MG63 (cell line): ENCODE measurements around the gene TMEM18. TPM values are rescaled to one million over a fixed set of nuclear protein-coding genes. Genes with fewer than 3 reads are reported as not detected.

ENCODE experiments used
- DNase-seq: peaks from one replicate; pipeline ENCODE4 v3.0.0-alpha.2; 2020
- H3K27me3 ChIP-seq: fragments of 250-450 bp; sonication (Bioruptor Pico); 2 replicates; pipeline ENCODE4 v1.5.1; 2020; ENCODE audit warnings: mild to moderate bottlenecking, moderate library complexity
- H3K36me3 ChIP-seq: fragments of 250-450 bp; sonication (Bioruptor Pico); 2 replicates; pipeline ENCODE4 v1.5.1; 2020; ENCODE audit warnings: mild to moderate bottlenecking, moderate library complexity
- H3K4me3 ChIP-seq: fragments of 250-450 bp; sonication (Bioruptor Pico); 2 replicates; pipeline ENCODE4 v1.5.1; 2020; ENCODE audit warnings: mild to moderate bottlenecking, moderate library complexity
- H3K9me3 ChIP-seq: fragments of 250-450 bp; sonication (Bioruptor Pico); 2 replicates; pipeline ENCODE4 v1.5.1; 2020; ENCODE audit warnings: mild to moderate bottlenecking, moderate library complexity
- total RNA-seq: library from RNA; depleted of rRNA; stranded (reverse); fragments of >200 nt; shearing (Covaris generic); gene quantifications from 2 replicates; pipeline ENCODE4 v1.2.3, GENCODE V29; 2014; ENCODE audit warnings: low replicate concordance

Gene TMEM18
- total RNA-seq, 1 experiment from 2014 or later: 19.0 TPM

DNA sequence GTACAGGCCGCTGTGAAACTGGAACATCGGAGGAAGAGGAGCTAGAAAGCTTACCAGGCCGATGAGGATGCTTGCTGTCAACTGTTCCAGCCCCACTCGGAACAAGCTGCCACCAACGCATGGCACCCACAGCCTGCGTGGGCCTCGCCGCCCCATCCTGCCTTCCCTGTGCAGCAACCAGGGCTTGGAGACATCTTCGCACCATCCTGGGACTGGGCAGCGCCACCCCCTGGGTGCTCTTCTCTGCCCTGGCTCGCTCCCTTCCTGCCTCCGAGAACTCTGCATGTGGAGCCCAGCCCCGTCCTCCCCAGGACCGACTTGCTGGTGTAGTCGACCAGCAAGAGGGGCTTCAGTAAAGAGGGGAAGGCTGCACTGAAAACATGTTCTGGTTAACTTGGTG, 10.8 kb downstream of the TMEM18 start:
- H3K4me3 ChIP-seq: no peak overlapping the region
- peaks cover 43% of the 10 kb centered on the region for H3K36me3 ChIP-seq
- no peaks in the 10 kb centered on the region for H3K27me3 ChIP-seq
- no peak for DNase-seq
- H3K9me3 ChIP-seq: no peaks in the 10 kb centered on the region

DNA sequence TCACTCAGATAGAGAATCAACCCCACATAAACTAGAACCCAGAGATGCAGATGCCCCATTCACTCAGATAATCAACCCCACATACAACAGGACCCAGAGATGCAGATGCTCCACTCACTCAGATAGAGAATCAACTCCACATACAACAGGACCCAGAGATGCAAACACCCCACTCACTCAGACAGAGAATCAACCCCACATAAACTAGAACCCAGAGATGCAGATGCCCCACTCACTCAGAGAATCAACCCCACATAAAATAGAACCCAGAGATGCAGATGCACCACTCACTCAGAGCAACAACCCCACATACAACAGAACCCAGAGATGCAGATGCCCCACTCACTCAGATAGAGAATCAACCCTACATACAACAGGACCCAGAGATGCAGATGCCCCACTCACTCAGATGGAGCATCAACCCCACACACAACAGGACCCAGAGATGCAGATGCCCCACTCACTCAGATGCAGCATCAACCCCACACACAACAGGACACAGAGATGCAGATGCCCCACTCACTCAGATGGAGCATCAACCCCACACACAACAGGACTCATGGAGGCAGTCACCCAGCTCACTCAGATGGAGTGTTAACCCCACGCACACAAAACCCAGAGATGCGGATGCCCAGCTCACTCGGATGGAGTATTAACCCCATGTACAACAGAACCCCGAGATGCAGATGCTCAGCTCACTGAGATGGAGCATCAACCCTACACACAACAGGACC, 11.7 kb downstream of the TMEM18 start:
- Histone ChIP-seq H3K4me3 (no peak overlapping the region), H3K9me3 (no peaks in the 10 kb centered on the region), H3K27me3 (no peaks in the 10 kb centered on the region), H3K36me3 (peaks cover 43% of the 10 kb centered on the region)
- DNase-seq: no peak

DNA sequence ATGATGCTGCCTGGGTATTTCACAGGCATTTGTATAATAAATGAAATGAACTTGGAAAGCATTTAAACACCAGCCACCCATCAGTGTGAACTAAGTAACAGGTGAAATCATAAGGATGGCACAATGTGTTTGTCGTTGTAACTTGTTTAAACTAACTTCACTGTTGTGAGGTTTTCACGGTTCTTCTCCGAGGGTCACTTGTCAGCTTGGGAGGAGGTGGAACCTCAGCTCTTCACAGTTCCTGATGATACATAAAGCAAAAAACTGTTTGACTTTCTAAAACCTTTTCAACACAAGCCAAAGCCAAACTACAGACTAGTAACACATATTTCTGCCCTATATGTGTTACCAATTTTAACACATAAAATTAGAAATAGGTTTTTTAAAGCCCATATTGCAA, 13.1 kb downstream of the TMEM18 start:
- Histone ChIP-seq H3K36me3 (peaks cover 39% of the 10 kb centered on the region), H3K9me3 (no peaks in the 10 kb centered on the region), H3K27me3 (no peaks in the 10 kb centered on the region), H3K4me3 (no peak overlapping the region)
- no peak for DNase-seq

DNA sequence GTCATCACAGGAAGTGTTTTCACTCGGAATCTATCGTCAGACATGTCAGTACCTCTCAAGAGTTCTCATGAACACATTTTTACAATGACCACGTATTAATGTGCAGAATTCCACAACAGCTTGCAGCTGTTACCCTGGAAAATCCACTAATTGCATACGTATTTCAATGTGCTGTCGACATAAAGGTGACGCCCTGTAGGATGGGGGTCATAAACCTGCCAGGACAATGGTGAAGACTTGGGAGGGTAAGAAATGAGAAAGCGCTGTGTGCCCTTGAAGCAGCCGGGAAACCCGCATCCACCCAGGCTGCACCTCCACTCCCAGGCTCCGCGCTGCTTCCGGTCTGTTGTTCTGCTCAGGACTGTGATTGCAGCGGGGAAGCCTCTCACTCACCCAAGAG, 14.0 kb downstream of the TMEM18 start:
- peaks cover 30% of the 10 kb centered on the region for H3K36me3 ChIP-seq
- H3K4me3 ChIP-seq: no peak overlapping the region
- DNase-seq: no peak
- H3K9me3 ChIP-seq: no peaks in the 10 kb centered on the region
- H3K27me3 ChIP-seq: no peaks in the 10 kb centered on the region

DNA sequence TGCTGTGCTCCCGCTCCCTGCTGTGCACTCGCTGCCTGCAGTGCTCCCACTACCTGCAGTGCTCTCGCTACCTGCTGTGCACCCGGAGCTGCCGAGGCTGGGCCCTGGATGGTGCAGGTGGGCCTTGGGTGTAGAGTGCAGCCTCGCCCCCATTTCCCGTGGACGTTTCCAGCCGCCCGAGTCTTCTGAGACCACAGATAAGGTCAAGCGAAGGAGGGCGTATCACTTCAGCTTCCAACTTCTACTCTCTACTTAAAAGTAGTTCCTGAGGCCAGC, 15.9 kb downstream of the TMEM18 start:
- Histone ChIP-seq H3K9me3 (no peaks in the 10 kb centered on the region), H3K4me3 (no peak overlapping the region), H3K36me3 (peaks cover 12% of the 10 kb centered on the region), H3K27me3 (no peaks in the 10 kb centered on the region)
- DNase-seq: no peak

DNA sequence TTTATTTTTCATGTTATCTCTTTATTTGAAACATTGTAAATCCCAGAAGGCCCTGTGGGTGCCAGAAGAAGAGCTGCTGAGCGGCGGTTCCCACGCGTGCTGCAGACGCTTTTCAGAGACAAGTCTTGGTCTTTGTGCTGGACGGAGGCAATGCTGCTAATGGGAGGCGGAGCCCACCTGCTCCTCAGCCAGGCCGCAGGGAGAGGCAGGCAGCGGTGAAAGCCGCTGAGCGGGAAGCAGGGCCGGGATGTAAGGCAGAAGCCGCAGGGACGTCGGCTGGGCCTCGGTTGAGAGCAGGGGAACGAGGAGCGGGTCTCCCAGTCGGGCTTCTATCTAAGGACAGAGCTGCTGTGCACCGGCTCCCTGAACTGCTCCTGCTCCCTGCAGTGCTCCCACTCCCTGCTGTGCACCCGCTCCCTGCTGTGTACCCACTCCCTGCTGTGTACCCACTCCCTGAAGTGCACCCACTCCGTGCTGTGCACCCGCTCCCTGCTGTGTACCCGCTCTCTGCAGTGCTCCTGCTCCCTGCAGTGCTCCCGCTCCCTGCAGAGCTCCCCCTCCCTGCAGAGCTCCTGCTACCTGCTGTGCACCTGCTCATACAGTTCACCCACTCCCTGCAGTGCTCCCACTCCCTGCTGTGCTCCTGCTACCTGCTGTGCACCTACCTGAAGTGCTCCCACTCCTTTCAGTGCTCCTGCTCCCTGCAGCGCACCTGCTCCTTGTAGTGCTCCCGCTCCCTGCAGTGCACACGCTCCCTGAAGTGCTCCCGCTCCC, 16.4 kb downstream of the TMEM18 start:
- Histone ChIP-seq H3K9me3 (no peaks in the 10 kb centered on the region), H3K27me3 (no peaks in the 10 kb centered on the region), H3K36me3 (peaks cover 8% of the 10 kb centered on the region), H3K4me3 (no peak overlapping the region)
- no peak for DNase-seq

DNA sequence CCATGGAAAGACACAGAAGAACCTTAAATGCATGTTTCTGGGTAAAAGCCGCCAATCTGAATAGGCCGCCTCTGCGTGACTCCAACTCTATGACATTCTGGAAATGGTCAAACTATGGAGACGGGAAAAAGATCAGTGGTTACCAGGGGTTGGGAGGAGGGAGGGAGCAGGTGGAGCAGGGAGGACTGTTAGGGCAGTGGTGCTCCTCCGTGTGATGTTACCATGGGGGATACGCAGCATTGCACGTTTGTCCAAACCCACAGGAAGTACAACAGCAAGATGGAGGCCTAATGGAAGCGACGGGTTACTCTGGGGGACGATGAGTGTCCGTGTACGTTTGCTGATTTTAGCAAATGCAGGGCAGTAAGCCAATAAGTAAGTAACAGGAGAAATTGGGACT, 17.2 kb downstream of the TMEM18 start:
- DNase-seq: no peak
- Histone ChIP-seq H3K27me3 (no peaks in the 10 kb centered on the region), H3K9me3 (no peaks in the 10 kb centered on the region), H3K36me3 (peaks cover 8% of the 10 kb centered on the region), H3K4me3 (no peak overlapping the region)

DNA sequence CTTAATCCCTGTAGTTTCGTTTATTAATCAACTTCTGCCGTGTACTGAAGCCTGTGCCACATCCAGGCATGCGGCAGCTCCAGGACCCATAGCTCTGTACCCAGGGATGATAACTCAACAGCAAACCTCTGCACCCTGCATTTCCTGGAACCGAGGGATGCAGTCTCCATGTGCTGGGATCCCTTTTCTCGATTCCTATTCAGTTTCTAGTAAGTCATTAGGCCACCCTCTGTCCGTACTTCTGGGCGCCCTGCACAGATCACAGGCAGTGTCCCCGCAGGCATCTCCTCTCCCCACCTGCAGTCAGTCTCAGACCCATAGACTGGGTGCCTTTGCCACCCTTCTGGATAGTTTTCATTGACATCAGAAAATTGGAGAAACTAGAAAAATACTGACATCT, 18.8 kb downstream of the TMEM18 start:
- no peak for DNase-seq
- Histone ChIP-seq H3K27me3 (no peaks in the 10 kb centered on the region), H3K36me3 (no peaks in the 10 kb centered on the region)

DNA sequence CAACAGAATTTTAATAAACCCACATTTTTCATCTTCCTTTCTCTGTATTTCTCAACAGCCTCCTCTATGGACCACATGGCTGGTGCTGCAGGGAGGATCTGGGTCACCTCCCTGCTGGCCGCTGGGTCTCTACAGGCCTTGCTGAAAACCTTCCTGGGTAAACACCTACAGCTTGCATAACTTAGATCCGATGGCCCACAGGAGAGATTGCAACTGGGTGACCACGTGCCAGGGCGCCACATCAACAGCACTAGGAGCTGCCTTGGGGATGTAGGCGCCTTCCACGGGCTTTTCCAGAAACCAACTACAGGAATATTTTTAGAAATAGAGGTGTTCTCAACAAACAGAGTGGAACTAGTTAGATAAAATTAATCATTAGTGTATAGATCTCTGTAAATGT, 19.4 kb downstream of the TMEM18 start:
- Histone ChIP-seq H3K27me3 (no peaks in the 10 kb centered on the region), H3K4me3 (no peak overlapping the region), H3K9me3 (no peaks in the 10 kb centered on the region), H3K36me3 (no peaks in the 10 kb centered on the region)
- DNase-seq: no peak

More for the DNA sequence above, 18.8 kb downstream of the TMEM18 start:
- H3K4me3 ChIP-seq: no peak overlapping the region
- no peaks in the 10 kb centered on the region for H3K9me3 ChIP-seq

DNA sequence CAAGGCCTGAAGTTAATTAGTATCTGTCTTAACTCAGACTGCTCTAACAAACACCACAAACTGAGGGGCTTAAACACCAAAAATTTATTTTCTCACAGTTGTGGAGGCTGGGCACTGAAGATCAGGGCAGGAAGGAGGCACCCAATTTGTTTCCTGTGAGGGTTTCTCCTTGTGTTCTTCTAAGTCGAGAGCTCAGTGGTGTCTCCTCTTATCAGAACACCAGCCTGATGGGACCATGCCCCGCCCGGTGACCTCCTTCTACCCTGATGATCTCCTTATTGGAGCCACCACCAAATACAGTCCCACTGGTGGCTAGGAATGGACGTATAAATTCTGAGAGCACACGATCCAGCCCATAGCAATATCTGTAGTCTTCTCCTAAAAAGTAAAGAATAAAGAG, 20.5 kb downstream of the TMEM18 start:
- Histone ChIP-seq H3K36me3 (no peaks in the 10 kb centered on the region), H3K4me3 (no peak overlapping the region), H3K9me3 (no peaks in the 10 kb centered on the region), H3K27me3 (no peaks in the 10 kb centered on the region)
- DNase-seq: no peak

DNA sequence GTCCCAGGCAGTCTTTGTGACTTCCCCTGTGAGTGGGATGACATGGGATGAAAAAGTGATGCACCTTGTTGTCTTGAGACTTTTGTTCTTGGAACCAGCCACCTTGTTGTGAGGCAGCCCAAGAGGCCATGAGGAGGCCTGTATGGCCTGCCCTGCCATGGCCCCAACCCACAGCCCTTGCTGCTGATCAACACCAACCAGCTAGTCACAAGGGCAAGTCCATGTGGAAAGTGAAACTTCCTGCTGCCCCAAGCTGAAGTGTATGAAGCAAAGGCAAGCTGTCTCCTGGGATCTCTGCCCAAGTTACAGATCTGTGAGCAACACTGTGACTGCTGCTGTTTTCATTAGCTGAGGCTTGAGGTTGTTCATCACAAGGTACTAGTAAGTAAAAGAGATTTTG, 21.6 kb downstream of the TMEM18 start:
- Histone ChIP-seq H3K4me3 (no peak overlapping the region), H3K36me3 (no peaks in the 10 kb centered on the region), H3K27me3 (no peaks in the 10 kb centered on the region), H3K9me3 (no peaks in the 10 kb centered on the region)
- DNase-seq: peak; percentile 26

DNA sequence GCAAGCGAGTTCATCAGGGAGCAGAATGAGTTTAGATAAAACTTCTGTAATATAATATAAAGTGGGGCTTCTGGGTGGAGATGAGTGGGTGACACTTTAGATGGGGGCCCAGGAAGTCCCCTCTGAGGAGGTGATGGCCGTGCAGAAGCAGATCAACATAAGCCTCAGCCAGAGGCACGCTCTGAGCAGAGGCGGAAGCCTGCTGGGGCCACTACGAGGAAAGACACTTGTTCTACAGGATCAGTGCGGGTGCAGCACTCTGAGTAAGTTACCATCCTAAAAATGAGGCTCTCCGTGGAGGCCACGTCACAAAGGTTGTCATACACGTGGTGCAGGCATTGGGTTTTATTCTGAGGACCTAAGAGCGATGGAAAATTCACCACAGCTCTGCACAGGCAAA, 22.3 kb downstream of the TMEM18 start:
- H3K4me3 ChIP-seq: no peak overlapping the region
- DNase-seq: no peak
- no peaks in the 10 kb centered on the region for H3K27me3 ChIP-seq
- H3K9me3 ChIP-seq: no peaks in the 10 kb centered on the region
- H3K36me3 ChIP-seq: no peaks in the 10 kb centered on the region

DNA sequence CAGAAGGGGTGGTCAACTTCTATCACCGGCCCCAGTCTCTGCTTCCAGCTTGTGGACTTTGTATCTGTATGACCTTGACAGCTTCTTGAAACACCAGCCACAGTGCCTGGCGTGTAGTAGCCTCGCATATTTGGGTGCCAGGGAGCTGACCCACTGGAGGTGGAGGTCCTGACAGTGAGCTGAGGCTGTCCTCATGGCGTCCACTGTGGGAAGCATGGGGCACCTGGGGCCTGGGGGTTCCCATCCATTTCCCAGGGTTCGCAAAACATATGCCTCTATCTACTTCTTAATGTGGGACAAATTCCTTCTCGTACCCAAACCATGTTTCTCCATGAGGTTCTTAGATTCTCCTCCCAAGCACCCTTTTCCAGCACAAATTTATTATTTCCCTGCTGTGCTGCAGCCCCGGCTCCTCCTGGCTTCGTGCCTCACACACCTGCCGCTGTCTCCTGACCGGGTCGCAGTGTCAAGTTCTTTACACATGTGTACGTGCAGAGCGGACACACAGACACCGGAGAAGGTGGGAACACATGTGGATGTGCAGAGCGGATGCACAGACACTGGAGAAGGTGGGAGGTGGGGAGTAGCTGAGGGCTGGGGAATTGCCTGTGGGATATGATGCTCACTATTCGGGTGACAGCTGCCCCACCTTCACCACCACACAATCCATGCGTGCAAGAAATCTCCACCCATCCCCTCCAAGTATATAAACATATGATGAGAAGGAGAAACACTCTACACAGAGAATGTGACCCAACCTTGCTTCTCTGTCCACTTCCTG, 23.4 kb downstream of the TMEM18 start:
- Histone ChIP-seq H3K9me3 (no peaks in the 10 kb centered on the region), H3K27me3 (no peaks in the 10 kb centered on the region), H3K36me3 (no peaks in the 10 kb centered on the region), H3K4me3 (no peak overlapping the region)
- DNase-seq: no peak

DNA sequence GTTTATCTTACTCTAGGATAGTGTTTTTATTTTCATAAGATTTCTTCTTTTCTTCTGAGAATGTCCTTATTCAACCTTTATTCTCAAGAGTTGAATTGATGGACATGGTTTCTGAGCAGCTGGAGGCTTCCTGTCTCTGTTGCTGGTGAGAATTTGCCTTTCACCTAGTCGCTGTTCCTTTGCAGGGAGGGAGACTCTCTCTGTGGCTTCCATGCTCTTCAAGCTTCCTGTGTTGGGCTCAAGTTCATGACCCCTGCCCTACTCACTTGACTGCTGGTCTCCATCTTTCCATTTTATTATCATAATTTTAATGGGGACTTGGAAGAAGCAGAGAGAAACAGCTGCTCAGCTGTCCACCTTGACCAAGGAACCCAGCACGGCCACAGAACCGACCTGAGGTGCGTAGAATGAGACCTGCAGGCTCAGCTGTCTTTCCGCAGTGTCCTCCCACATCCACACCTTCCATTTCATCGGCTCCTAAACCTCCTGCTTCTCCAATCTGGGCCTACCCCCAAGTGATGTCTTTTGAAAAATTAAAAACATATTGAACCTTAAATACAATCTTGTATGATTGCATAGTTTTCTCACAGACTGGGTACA, 24.2 kb downstream of the TMEM18 start:
- H3K4me3 ChIP-seq: no peak overlapping the region

DNA sequence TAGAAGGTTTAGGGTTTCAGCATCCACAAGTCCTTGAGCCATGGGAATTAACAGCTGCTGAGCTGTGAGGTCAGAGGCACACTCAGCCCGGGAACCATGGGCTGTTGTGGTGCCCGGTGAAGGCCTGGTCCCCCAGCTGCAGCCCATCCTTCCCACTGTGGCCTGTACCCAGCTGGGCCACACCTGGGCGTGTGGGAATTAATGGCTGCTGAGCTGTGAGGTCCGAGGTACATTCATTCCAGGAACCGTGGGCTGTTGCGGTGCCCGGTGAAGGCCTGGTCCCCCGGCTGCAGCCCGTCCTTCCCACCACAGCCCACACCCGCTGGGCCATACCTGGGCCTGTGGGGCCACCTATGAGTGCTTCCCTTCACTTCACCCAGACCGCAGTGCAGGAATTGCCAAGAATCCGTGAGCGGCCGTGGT, 25.2 kb downstream of the TMEM18 start:
- Histone ChIP-seq H3K27me3 (no peaks in the 10 kb centered on the region), H3K36me3 (no peaks in the 10 kb centered on the region), H3K4me3 (no peak overlapping the region), H3K9me3 (no peaks in the 10 kb centered on the region)
- no peak for DNase-seq

More for the DNA sequence above, 24.2 kb downstream of the TMEM18 start:
- H3K36me3 ChIP-seq: no peaks in the 10 kb centered on the region
- no peaks in the 10 kb centered on the region for H3K9me3 ChIP-seq
- H3K27me3 ChIP-seq: no peaks in the 10 kb centered on the region
- DNase-seq: no peak

DNA sequence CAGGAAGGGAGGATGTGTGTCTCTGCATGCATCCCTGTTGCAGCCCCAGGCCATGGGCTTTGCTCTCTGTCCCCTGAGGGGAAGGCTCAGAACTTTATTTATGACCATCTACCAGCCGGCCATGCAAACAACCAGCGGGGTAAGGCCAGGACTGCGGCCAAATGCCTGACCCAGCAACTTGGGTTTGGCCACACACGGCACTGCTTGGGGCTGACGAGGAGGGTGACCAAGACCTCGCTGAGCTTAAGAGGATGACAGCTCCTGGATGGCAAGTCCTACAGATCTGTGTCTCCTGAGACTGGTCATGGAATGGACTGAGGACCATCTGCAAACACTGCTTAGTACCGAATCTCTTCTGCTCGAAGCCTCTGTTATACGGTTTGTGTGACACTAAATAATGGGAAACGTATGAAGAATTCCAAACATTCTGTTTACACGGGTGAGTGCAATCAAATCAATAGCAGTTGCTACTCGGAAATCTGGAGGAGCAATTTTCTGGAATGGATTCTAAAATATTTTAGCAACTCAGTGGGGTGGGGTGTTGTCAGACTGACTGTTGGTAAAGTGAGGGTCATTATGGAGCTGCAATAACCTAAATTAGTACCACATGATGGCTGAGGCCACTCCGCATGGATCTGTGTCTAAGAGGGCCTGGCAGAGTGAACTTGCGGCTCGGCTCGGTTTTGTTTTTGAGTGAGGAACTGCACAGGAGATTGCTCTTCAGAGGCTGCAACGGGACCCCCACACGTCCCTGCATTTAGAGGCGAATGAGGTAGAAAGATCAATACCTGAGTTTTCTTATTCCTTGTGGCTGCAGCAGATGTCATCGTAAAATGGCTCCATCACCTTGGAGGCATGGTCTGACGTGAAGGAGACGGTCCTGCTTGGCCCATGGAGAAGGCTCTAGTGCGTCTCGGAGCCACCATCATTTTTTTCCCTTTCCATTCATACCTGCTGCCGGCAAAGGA, 26.6 kb downstream of the TMEM18 start:
- H3K27me3 ChIP-seq: no peaks in the 10 kb centered on the region
- H3K4me3 ChIP-seq: no peak overlapping the region
- no peak for DNase-seq
- H3K36me3 ChIP-seq: no peaks in the 10 kb centered on the region
- no peaks in the 10 kb centered on the region for H3K9me3 ChIP-seq
